C4-2B (cell line): ENCODE results near the gene MARCHF11.

Experiments
- H3K27ac ChIP-seq: fragments of 450-650 bp; 2 replicates; pipeline ENCODE4 v1.5.1; 2017
- ZFX ChIP-seq: fragments of 450-650 bp; IDR thresholded peaks from 2 replicates; pipeline ENCODE4 v1.6.1; 2017
- TF ChIP-seq, protein P1 (sequence below): fragments of 450-650 bp; conservative IDR thresholded peaks from 2 replicates; pipeline ENCODE4 v1.5.1; 2017; ENCODE audit warnings: mild to moderate bottlenecking

Gene MARCHF11

DNA sequence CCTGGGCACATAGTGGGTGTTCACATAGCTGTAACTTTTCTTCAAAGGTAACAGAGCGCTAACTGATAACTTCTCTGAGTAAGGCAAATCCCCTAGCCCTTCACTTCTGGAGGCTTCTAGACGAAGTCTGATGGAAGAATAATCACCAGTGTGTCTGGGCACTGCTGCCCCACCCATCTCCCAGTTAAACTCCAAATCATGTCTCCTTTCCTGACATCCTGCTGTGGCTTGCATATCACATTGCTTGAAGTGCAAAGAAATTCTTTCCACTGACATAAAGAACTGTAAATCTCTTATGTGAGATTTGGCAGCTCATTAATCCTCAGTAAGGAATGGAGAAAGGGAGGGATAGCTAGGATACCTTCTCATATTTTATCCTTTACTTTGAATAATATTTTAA, 74.6 kb downstream of the MARCHF11 start:
- TF ChIP-seq, protein P1, sequence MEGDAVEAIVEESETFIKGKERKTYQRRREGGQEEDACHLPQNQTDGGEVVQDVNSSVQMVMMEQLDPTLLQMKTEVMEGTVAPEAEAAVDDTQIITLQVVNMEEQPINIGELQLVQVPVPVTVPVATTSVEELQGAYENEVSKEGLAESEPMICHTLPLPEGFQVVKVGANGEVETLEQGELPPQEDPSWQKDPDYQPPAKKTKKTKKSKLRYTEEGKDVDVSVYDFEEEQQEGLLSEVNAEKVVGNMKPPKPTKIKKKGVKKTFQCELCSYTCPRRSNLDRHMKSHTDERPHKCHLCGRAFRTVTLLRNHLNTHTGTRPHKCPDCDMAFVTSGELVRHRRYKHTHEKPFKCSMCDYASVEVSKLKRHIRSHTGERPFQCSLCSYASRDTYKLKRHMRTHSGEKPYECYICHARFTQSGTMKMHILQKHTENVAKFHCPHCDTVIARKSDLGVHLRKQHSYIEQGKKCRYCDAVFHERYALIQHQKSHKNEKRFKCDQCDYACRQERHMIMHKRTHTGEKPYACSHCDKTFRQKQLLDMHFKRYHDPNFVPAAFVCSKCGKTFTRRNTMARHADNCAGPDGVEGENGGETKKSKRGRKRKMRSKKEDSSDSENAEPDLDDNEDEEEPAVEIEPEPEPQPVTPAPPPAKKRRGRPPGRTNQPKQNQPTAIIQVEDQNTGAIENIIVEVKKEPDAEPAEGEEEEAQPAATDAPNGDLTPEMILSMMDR, result no peak
- TF ChIP-seq ZFX, result no peak

DNA sequence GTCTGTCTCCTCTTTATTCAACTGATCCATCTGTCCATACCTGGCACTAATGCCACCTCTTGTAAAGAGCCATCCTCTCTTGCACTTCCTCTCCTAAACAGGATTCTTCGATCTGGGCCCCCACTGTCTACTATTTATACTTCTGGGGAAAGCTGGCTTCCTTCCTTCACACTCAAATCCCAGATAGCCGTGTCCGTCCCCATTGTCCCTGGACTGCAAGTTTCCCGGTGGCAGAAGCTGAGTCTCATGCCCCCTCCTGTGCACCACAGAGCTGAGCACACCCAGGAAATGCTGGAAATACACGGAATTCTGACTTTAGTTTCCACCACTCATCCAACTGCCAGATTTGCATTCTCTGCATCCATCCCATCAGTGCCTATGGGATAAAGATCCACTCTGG, 84.0 kb downstream of the MARCHF11 start:
- no peak overlapping the region for H3K27ac ChIP-seq
- TF ChIP-seq ZFX, result no peak
- TF ChIP-seq, protein P1, result no peak

More for the DNA sequence above, 74.6 kb downstream of the MARCHF11 start:
- H3K27ac ChIP-seq, result no peak overlapping the region

DNA sequence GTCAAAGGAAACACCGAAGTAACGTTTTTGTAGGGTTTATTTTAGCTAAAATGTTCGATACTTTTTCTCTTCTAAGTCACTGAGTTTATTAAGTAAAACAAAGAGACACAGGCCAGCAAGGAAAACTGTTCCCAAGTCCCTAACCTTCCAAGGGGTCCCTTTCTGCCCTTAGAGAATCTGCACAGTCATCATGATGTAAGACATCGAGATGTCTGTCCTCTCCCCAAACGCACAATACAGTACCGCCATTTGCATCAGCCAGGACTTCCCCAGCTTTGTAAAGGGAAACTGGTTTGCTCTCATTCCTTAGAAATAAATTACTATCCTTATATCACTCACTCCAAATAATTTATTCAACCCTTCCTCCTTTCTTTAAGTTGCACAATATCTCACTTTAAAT, 89.3 kb downstream of the MARCHF11 start:
- H3K27ac ChIP-seq, result no peak overlapping the region
- TF ChIP-seq ZFX, result no peak
- TF ChIP-seq, protein P1, result no peak

DNA sequence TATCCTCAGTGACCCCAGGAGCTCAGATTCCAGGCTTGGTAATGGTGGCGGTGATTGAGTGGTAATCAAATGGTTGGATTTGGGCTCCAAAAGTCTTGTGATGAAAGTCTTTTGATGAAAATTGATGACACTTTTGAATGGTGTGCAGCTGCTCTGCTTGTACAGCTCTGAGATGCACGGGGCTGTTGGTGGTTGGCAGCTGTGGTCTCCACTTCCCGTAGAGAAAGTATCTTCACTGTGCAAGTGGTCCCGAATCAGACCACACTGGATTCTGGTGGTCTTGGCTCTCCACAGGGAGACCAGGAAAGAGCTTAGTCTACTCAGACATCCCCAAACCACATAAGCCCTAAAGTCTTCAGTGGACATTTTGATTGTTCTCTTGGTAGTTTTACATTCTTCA, 96.6 kb downstream of the MARCHF11 start:
- H3K27ac ChIP-seq, result no peak overlapping the region
- TF ChIP-seq, protein P1, result no peak
- TF ChIP-seq ZFX, result no peak

DNA sequence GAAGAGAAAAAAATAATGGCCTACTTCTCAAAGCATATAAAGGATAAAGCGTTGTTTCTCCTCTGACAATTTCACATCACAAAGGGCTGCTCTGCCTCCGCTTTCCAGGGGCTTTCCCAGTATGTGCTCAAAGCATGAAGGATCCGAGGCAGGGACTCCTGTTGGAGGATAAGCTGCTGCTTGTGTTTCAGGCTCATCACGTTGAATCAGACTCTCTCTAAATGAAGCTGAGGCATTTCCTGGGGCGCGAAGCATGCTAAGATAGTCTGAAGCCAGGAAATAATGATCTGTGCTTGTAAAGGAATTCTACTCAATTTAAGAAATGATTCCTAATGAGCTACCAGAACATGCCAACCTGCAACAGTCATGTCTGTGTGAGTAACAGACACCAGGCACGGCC, 97.5 kb downstream of the MARCHF11 start:
- no peak overlapping the region for H3K27ac ChIP-seq
- no peak for TF ChIP-seq ZFX
- TF ChIP-seq, protein P1, result no peak

DNA sequence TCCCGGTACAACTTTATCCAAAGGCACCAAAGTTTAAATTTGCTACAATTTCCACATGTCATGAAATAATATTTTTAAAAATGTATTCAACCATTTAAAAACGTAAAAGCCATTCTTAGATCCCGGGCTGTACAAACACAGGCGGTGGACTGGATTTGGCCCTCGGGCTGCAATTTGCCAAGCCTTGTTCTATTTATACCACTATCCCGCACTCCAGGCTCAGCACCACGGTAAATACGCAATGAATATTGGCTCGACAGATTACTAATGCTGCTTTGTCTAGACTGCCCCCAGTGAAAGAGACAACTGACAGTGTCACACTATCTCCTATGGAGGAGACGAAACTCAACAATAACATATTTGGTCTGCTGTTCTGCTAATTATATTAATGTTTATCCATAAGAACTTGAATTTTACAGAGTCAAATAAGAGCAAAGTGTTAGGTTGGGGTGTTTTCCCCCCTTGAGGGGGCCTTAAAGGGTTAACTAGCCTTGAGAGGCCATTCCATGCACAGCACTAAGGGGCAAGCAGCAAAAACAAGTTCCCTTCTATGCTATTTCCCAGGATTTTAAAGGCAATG, 98.1 kb downstream of the MARCHF11 start:
- TF ChIP-seq, protein P1, result no peak
- no peak for TF ChIP-seq ZFX
- H3K27ac ChIP-seq, result no peak overlapping the region

DNA sequence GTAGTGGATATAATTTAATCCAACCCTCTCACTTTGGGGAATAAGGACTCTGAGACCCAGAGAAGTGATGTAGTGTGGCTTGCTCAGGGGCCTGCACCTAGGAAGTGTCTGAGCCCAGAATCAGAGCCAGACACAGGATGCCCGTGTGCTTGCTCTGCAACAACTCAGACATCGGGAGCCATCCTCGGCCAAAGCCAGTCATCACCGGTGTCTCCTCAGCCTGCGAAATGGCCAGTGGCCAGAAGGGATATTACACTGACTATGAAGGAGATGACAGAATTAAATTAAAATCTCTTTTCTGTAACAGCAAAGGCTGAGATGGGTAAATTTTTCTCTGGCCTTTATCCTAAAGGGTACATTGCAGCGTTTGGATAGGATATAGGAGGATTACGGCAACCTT, 102.9 kb downstream of the MARCHF11 start:
- TF ChIP-seq ZFX, result no peak
- TF ChIP-seq, protein P1, result no peak
- H3K27ac ChIP-seq, result no peak overlapping the region
